Spleen (tissue), 11 donors: Measurements from ENCODE around the gene UBE2K. TPM values are rescaled to one million over a fixed set of nuclear protein-coding genes. Genes with fewer than 3 reads are reported as not detected.
"Not testable (repeated sequence)": the region's sequence is repeated elsewhere in the genome, so short reads cannot be mapped to it uniquely, and the experiment has no call there.

ENCODE experiments used
- DNase-seq: peaks from one replicate; pipeline ENCODE4 v3.0.0-alpha.2; 2020
- H3K27ac ChIP-seq, 8 donors: fragments of 200-600 bp; sonication (generic) in 7 of 8; 1 replicate in 4 of 8; 2 replicates in 4 of 8; pipeline versions ENCODE4 v1.5.0 to v1.8.0; 2016 to 2021; ENCODE audit warnings: inconsistent platforms in 4 of 8, mild to moderate bottlenecking in 4 of 8, moderate library complexity in 1 of 8
- H3K27me3 ChIP-seq, 7 donors: fragments of 200-600 bp; sonication (generic) in 6 of 7; replicated peaks in 1 of 7; 1 replicate in 4 of 7; 2 replicates in 3 of 7; pipeline versions ENCODE4 v1.5.0 to v1.8.0; 2016 to 2021; ENCODE audit warnings: inconsistent platforms in 3 of 7, mild to moderate bottlenecking in 1 of 7
- H3K36me3 ChIP-seq, 6 donors: fragments of 200-600 bp; sonication (generic) in 5 of 6; 1 replicate in 4 of 6; 2 replicates in 2 of 6; pipeline versions ENCODE4 v1.5.0 to v1.8.0; 2016 to 2021; ENCODE audit warnings: inconsistent platforms in 2 of 6
- H3K4me1 ChIP-seq, 6 donors: fragments of 200-600 bp; sonication (generic) in 5 of 6; 1 replicate in 3 of 6; 2 replicates in 3 of 6; pipeline versions ENCODE4 v1.5.0 to v1.8.0; 2016 to 2021; ENCODE audit warnings: inconsistent platforms in 3 of 6
- H3K4me3 ChIP-seq, 8 donors: fragments of 200-600 bp; sonication (generic) in 7 of 8; 1 replicate in 4 of 8; 2 replicates in 4 of 8; pipeline versions ENCODE4 v1.5.0 to v1.8.0; 2016 to 2021; ENCODE audit warnings: inconsistent platforms in 4 of 8, mild to moderate bottlenecking in 4 of 8, moderate library complexity in 2 of 8
- H3K9me3 ChIP-seq, 8 donors: fragments of 200-600 bp; sonication (generic) in 7 of 8; 1 replicate in 4 of 8; 2 replicates in 4 of 8; pipeline versions ENCODE4 v1.5.0 to v1.8.0; 2016 to 2021; ENCODE audit warnings: inconsistent platforms in 4 of 8
- CTCF ChIP-seq, 11 experiments: fragments of 200-600 bp in 7 of 11; fragments of 450-650 bp in 4 of 11; sonication (generic) in 4 of 11; IDR thresholded peaks in 8 of 11; conservative IDR thresholded peaks in 3 of 11; 1 replicate in 7 of 11; 2 replicates in 4 of 11; pipeline versions ENCODE4 v1.4.0 to v1.8.0; 2016 to 2021; ENCODE audit warnings: antibody characterized with exemption in 11 of 11, inconsistent platforms in 4 of 11, mild to moderate bottlenecking in 1 of 11
- POLR2A ChIP-seq, 3 donors: fragments of 450-650 bp; IDR thresholded peaks; one replicate each; pipeline ENCODE4 v1.5.1; 2017; ENCODE audit warnings: antibody characterized with exemption in 3 of 3, mild to moderate bottlenecking in 1 of 3
- POLR2AphosphoS5 ChIP-seq, 3 donors: sonication (generic); formaldehyde crosslinking; IDR thresholded peaks; one replicate each; pipeline ENCODE4 v1.5.1; 2017; ENCODE audit warnings: antibody characterized with exemption in 3 of 3
- WGBS, 5 donors: extraction: QIAGEN DNeasy Blood & Tissue Kit in 3 of 5; methylation state at CpG; one replicate each; pipeline versions ENCODE4 v1.1.5 to v1.1.7; 2013 to 2018; 5-methylcytosine and 5-hydroxymethylcytosine counted together
- intact Hi-C: fragments of 100-400 bp; cut with DNase I; formaldehyde crosslinking; loops from one replicate; pipeline ENCODE4 v1.15.0; 2023; ENCODE audit warnings: low total_unique reads
- polyA plus RNA-seq, 3 donors: library from polyadenylated mRNA; stranded (reverse); fragments of 200-250 nt; gene quantifications; one replicate each; pipeline ENCODE4 v1.2.1, GENCODE V29; 2013
- total RNA-seq, 7 donors: library from RNA; depleted of rRNA in 3 of 7; stranded (reverse); fragments of >200 nt in 3 of 7; fragmentation: NEBNext Ultra II Directional in 4 of 7; extraction: Animal tissue kit (Norgen Biotek cat#: 25700) in 4 of 7; gene quantifications; one replicate each; pipeline versions ENCODE4 v1.1.0 to v1.2.1, GENCODE V29; 2016 to 2021
- donor health status: healthy with polysubstance abuse.
- donor health status: DM: no; HTN: no; CAD: no; lungs with moderate emphysema.
- donor health status: DM: no; HTN: no; CAD: no.
- donor health status: Bipolar disorder and iron deficiency.
- donor health status: healthy.
- donor health status: DM: no; HTN: no; CAD: no.
- donor health status: DM: yes; HTN: yes; CAD: no.

The UBE2K gene
- total and polyA plus RNA-seq, 10 donors: 22.7 to 48.8 (median 27.1) TPM

- no peak for TF ChIP-seq CTCF (IDR thresholded peaks at IDR 0.05 in 8 of 11, conservative IDR thresholded peaks at IDR 0.05 in 3 of 11)
- TF ChIP-seq POLR2A (IDR thresholded peaks at IDR 0.05): no peak
- TF ChIP-seq POLR2AphosphoS5 (IDR thresholded peaks at IDR 0.05): no peak
- H3K27me3 ChIP-seq: no peaks in the 10 kb centered on the region
- H3K36me3 ChIP-seq: peaks cover 0 to 20% (median 3%) of the 10 kb centered on the region in 6 donors
- DNase-seq: peak; percentile 90
- WGBS, 5 donors: 0 to 1% (median 0%) methylated on average over 15 to 21 of the region's 21 CpGs
- no peaks in the 10 kb centered on the region for H3K9me3 ChIP-seq
- H3K27ac ChIP-seq: peak overlapping the region; percentile 85 to 99 (median 94)
- intact Hi-C loops: loop anchor here (5.0 kb wide), 1 partner anchor 279 kb away; the partner anchor contains the start of gene PDS5A
- peak overlapping the region; percentile 80 to 92 (median 84) for H3K4me3 ChIP-seq
- peaks cover 27 to 71% (median 50%) of the 10 kb centered on the region in 6 donors for H3K4me1 ChIP-seq
These were observed 581 bp downstream of the UBE2K start for GRCh38 chr4:39698424-39699009.

- H3K36me3 ChIP-seq: peaks cover 0 to 26% (median 3%) of the 10 kb centered on the region in 6 donors
- H3K9me3 ChIP-seq: no peaks in the 10 kb centered on the region
- peak overlapping the region in 6 of 8 donors; percentile 80 to 92 (median 85) for H3K4me3 ChIP-seq
- no peak for DNase-seq
- TF ChIP-seq POLR2A (IDR thresholded peaks at IDR 0.05) (no peak), CTCF (IDR thresholded peaks at IDR 0.05 in 8 of 11, conservative IDR thresholded peaks at IDR 0.05 in 3 of 11) (no peak), POLR2AphosphoS5 (IDR thresholded peaks at IDR 0.05) (no peak)
- H3K27me3 ChIP-seq: no peaks in the 10 kb centered on the region
- H3K4me1 ChIP-seq: peaks cover 28 to 82% (median 50%) of the 10 kb centered on the region in 6 donors
- intact Hi-C loops: loop anchor here (5.0 kb wide), 1 partner anchor 277 kb away; the partner anchor contains the start of gene PDS5A
- H3K27ac ChIP-seq: peak overlapping the region in 6 of 8 donors; percentile 26 to 99 (median 94)
- WGBS, 5 donors: 9 to 18% (median 12%) methylated on average over 4 of the region's 4 CpGs
These were observed 1.9 kb downstream of the UBE2K start for GRCh38 chr4:39699687-39700409.

GRCh38 chr4:39700554-39700953 lies 2.6 kb downstream of the UBE2K start:
- Histone ChIP-seq H3K27me3 (no peaks in the 10 kb centered on the region), H3K36me3 (peaks cover 0 to 33% (median 6%) of the 10 kb centered on the region in 6 donors), H3K4me1 (peaks cover 28 to 86% (median 49%) of the 10 kb centered on the region in 6 donors), H3K4me3 (peak overlapping the region in 5 of 8 donors; percentile 1 to 92 (median 83)), H3K9me3 (no peaks in the 10 kb centered on the region), H3K27ac (peak overlapping the region in 2 of 8 donors; percentile 14 to 99)
- intact Hi-C loops: no loop called here
- TF ChIP-seq POLR2AphosphoS5 (IDR thresholded peaks at IDR 0.05): no peak
- no peak for TF ChIP-seq CTCF (IDR thresholded peaks at IDR 0.05 in 8 of 11, conservative IDR thresholded peaks at IDR 0.05 in 3 of 11)
- no peak for TF ChIP-seq POLR2A (IDR thresholded peaks at IDR 0.05)
- 44 to 57% (median 51%) methylated on average over 3 of the region's 3 CpGs for WGBS, 5 donors
- DNase-seq: no peak

GRCh38 chr4:39702716-39703115 lies 4.8 kb downstream of the UBE2K start:
- intact Hi-C loops: no loop called here
- WGBS, 5 donors: 91 to 96% (median 92%) methylated on average over 2 of the region's 2 CpGs

GRCh38 chr4:39704789-39705188 lies 6.9 kb downstream of the UBE2K start:
- H3K9me3 ChIP-seq, H3K27me3 ChIP-seq, DNase-seq, H3K27ac ChIP-seq, H3K4me3 ChIP-seq, intact Hi-C loops: not testable (repeated sequence)
- Histone ChIP-seq H3K4me1 (peaks cover 30 to 92% (median 50%) of the 10 kb centered on the region in 6 donors), H3K36me3 (peaks cover 0 to 43% (median 7%) of the 10 kb centered on the region in 6 donors)
- 93 to 96% (median 96%) methylated on average over 12 to 13 of the region's 13 CpGs for WGBS, 5 donors

More at GRCh38 chr4:39702716-39703115, 4.8 kb downstream of the UBE2K start:
- Histone ChIP-seq H3K27ac (no peak overlapping the region), H3K4me1 (peaks cover 24 to 85% (median 43%) of the 10 kb centered on the region in 6 donors), H3K4me3 (no peak overlapping the region), H3K36me3 (peaks cover 0 to 43% (median 7%) of the 10 kb centered on the region in 6 donors), H3K9me3 (no peaks in the 10 kb centered on the region), H3K27me3 (no peaks in the 10 kb centered on the region)
- no peak for DNase-seq
- no peak for TF ChIP-seq POLR2AphosphoS5 (IDR thresholded peaks at IDR 0.05)
